Measurements from ENCODE around the gene RAB24.
A peak's percentile ranks its signal among the peaks of the same experiment; 100 is the strongest.

- TF ChIP-seq POLR2A (IDR thresholded peaks at IDR 0.05; ENCODE audit: low read depth, low read length) (0 out of 2 replicates have a peak, but pooled peaks have one; percentile 12), TAF1 (IDR thresholded peaks at IDR 0.05; ENCODE audit: borderline replicate concordance, low read depth, low read length) (no peak)
Measured at GRCh38 chr5:177304392-177305119, 1.0 kb upstream of the RAB24 start.

Measured in GM12892 (cell line).